H9 (cell line): ENCODE results near the gene ATRIP. TPM values are rescaled to one million over a fixed set of nuclear protein-coding genes. Genes with fewer than 3 reads are reported as not detected.

ENCODE experiments used
- DNase-seq: peaks from one replicate; pipeline ENCODE4 v3.0.0-alpha.2; 2017
- H2AFZ ChIP-seq: one replicate; pipeline ENCODE4 v1.6.1; 2013; ENCODE audit warnings: mild to moderate bottlenecking, low read length, control low read depth, moderate library complexity
- H2AK5ac ChIP-seq: 2 replicates; pipeline ENCODE4 v1.6.1; 2013; ENCODE audit warnings: low read length, control low read depth, mixed read lengths; ENCODE audit not compliant: insufficient read length
- H2BK120ac ChIP-seq: one replicate; pipeline ENCODE4 v1.6.1; 2013; ENCODE audit warnings: low read depth, mild to moderate bottlenecking, low read length, control low read depth, inconsistent platforms; ENCODE audit not compliant: poor library complexity, severe bottlenecking
- H2BK12ac ChIP-seq: 2 replicates; pipeline ENCODE4 v1.6.1; 2013; ENCODE audit warnings: low read length, control low read depth, mixed read lengths, low read depth; ENCODE audit not compliant: insufficient read length
- H2BK15ac ChIP-seq: 2 replicates; pipeline ENCODE4 v1.6.1; 2013; ENCODE audit warnings: low read depth, low read length, control low read depth
- H2BK20ac ChIP-seq: one replicate; pipeline ENCODE4 v1.6.1; 2013; ENCODE audit warnings: low read depth, mild to moderate bottlenecking, low read length, control low read depth, inconsistent platforms; ENCODE audit not compliant: poor library complexity, severe bottlenecking
- H2BK5ac ChIP-seq: 2 replicates; pipeline ENCODE4 v1.6.1; 2013; ENCODE audit warnings: low read length, control low read depth, mixed read lengths; ENCODE audit not compliant: insufficient read length
- H3K14ac ChIP-seq: 2 replicates; pipeline ENCODE4 v1.6.1; 2013; ENCODE audit warnings: low read length, control low read depth; ENCODE audit not compliant: insufficient read depth
- H3K18ac ChIP-seq: 2 replicates; pipeline ENCODE4 v1.6.1; 2013; ENCODE audit warnings: low read depth, mild to moderate bottlenecking, mixed read lengths, low read length, control low read depth; ENCODE audit not compliant: insufficient read length
- H3K23ac ChIP-seq: 2 replicates; pipeline ENCODE4 v1.6.1; 2013; ENCODE audit warnings: low read length, control low read depth, mixed read lengths, low read depth; ENCODE audit not compliant: insufficient read length
- H3K23me2 ChIP-seq: 2 replicates; pipeline ENCODE4 v1.6.1; 2013; ENCODE audit warnings: low read depth, mild to moderate bottlenecking, mixed read lengths, low read length, control low read depth; ENCODE audit not compliant: insufficient read length, poor library complexity, severe bottlenecking
- H3K27ac ChIP-seq: 2 replicates; pipeline ENCODE4 v1.5.1; 2013; ENCODE audit warnings: low read length, control low read depth, mixed read lengths, low read depth; ENCODE audit not compliant: insufficient read length
- H3K27me3 ChIP-seq: 2 replicates; pipeline ENCODE4 v1.6.1; 2013; ENCODE audit warnings: low read length, control low read depth, inconsistent platforms; ENCODE audit not compliant: insufficient read depth
- H3K4ac ChIP-seq: 2 replicates; pipeline ENCODE4 v1.6.1; 2013; ENCODE audit warnings: low read depth, mild to moderate bottlenecking, control low read depth, inconsistent platforms, low read length, moderate library complexity
- H3K4me1 ChIP-seq: 2 replicates; pipeline ENCODE4 v1.6.1; 2013; ENCODE audit warnings: low read length, control low read depth, inconsistent platforms; ENCODE audit not compliant: insufficient read depth
- H3K4me2 ChIP-seq: 2 replicates; pipeline ENCODE4 v1.6.1; 2013; ENCODE audit warnings: low read length, control low read depth, mixed read lengths; ENCODE audit not compliant: insufficient read length, insufficient read depth
- H3K56ac ChIP-seq: 2 replicates; pipeline ENCODE4 v1.6.1; 2013; ENCODE audit warnings: low read depth, mild to moderate bottlenecking, mixed read lengths, low read length, control low read depth; ENCODE audit not compliant: insufficient read length
- H3K79me1 ChIP-seq: 2 replicates; pipeline ENCODE4 v1.6.1; 2013; ENCODE audit warnings: low read depth, mild to moderate bottlenecking, moderate library complexity, low read length, control low read depth, inconsistent platforms; ENCODE audit not compliant: insufficient read depth, poor library complexity, severe bottlenecking
- H3K79me2 ChIP-seq: 2 replicates; pipeline ENCODE4 v1.6.1; 2013; ENCODE audit warnings: low read length, control low read depth, inconsistent platforms; ENCODE audit not compliant: insufficient read depth
- H3K9ac ChIP-seq: 2 replicates; pipeline ENCODE4 v1.6.1; 2013; ENCODE audit warnings: low read length, control low read depth, mixed read lengths; ENCODE audit not compliant: insufficient read length; ENCODE audit errors: extremely low read depth
- H3K9me3 ChIP-seq: one replicate; pipeline ENCODE4 v1.6.1; 2013; ENCODE audit warnings: low read depth, low read length, inconsistent platforms; ENCODE audit not compliant: control insufficient read depth
- H3T11ph ChIP-seq: one replicate; pipeline ENCODE4 v1.6.1; 2013; ENCODE audit warnings: mild to moderate bottlenecking, low read length, control low read depth, inconsistent platforms
- H4K20me1 ChIP-seq: one replicate; pipeline ENCODE4 v1.6.1; 2013; ENCODE audit not compliant: control insufficient read depth, insufficient read length, insufficient read depth
- H4K5ac ChIP-seq: 2 replicates; pipeline ENCODE4 v1.6.1; 2013; ENCODE audit warnings: low read depth, mild to moderate bottlenecking, mixed read lengths, low read length, control low read depth; ENCODE audit not compliant: insufficient read length
- H4K8ac ChIP-seq: replicated peaks from 2 replicates; pipeline ENCODE4 v1.6.1; 2013; ENCODE audit warnings: low read length, control low read depth, mixed read lengths, low read depth; ENCODE audit not compliant: insufficient read length
- H4K91ac ChIP-seq: 2 replicates; pipeline ENCODE4 v1.6.1; 2013; ENCODE audit warnings: low read depth, mild to moderate bottlenecking, moderate library complexity, mixed read lengths, low read length, control low read depth; ENCODE audit not compliant: insufficient read length
- H3K27ac Mint-ChIP-seq, 3 experiments: 2 replicates in 2 of 3; 3 replicates in 1 of 3; pipeline ENCODE4 v1.8.0; 2020 to 2021; ENCODE audit warnings: mixed read lengths in 3 of 3, mild to moderate bottlenecking in 1 of 3, moderate library complexity in 1 of 3
- H3K27me3 Mint-ChIP-seq: 2 replicates; pipeline ENCODE4 v1.8.0; 2021; ENCODE audit warnings: low read depth, mild to moderate bottlenecking, moderate library complexity, mixed read lengths
- H3K36me3 Mint-ChIP-seq, 3 experiments: 2 replicates in 2 of 3; 3 replicates in 1 of 3; pipeline ENCODE4 v1.8.0; 2020 to 2021; ENCODE audit warnings: low read depth in 3 of 3, mixed read lengths in 3 of 3; ENCODE audit not compliant: insufficient read depth in 1 of 3
- H3K4me1 Mint-ChIP-seq, 2 experiments: 2 replicates each; pipeline ENCODE4 v1.8.0; 2020; ENCODE audit warnings: mixed read lengths in 2 of 2
- H3K4me3 Mint-ChIP-seq, 2 experiments: 2 replicates in 1 of 2; 3 replicates in 1 of 2; pipeline ENCODE4 v1.8.0; 2020 to 2021; ENCODE audit warnings: mild to moderate bottlenecking in 2 of 2, mixed read lengths in 2 of 2, moderate library complexity in 1 of 2
- H3K9me3 Mint-ChIP-seq, 2 experiments: 2 replicates in 1 of 2; 3 replicates in 1 of 2; pipeline ENCODE4 v1.8.0; 2020; ENCODE audit warnings: mild to moderate bottlenecking in 2 of 2, mixed read lengths in 2 of 2, moderate library complexity in 1 of 2
- WGBS: extraction: QIAGEN DNeasy Blood & Tissue Kit; methylation state at CpG from one replicate; pipeline ENCODE4 v1.1.7; 2013; ENCODE audit warnings: missing lambda C conversion rate, low lambda C conversion rate, mixed read lengths; ENCODE audit not compliant: insufficient read length; ENCODE audit errors: extremely low coverage; 5-methylcytosine and 5-hydroxymethylcytosine counted together
- total RNA-seq: library from RNA; stranded (reverse); gene quantifications from 2 replicates; pipeline ENCODE4 v1.2.1, GENCODE V29; 2021
- TF ChIP-seq, protein P1 (sequence below): fragments of 200-600 bp; sonication (generic); conservative IDR thresholded peaks from 3 replicates; pipeline ENCODE4 v1.8.0; 2021; ENCODE audit warnings: antibody characterized with exemption, mild to moderate bottlenecking

The ATRIP gene
- total RNA-seq, 1 experiment from 2014 or later = 16.3 TPM

DNA sequence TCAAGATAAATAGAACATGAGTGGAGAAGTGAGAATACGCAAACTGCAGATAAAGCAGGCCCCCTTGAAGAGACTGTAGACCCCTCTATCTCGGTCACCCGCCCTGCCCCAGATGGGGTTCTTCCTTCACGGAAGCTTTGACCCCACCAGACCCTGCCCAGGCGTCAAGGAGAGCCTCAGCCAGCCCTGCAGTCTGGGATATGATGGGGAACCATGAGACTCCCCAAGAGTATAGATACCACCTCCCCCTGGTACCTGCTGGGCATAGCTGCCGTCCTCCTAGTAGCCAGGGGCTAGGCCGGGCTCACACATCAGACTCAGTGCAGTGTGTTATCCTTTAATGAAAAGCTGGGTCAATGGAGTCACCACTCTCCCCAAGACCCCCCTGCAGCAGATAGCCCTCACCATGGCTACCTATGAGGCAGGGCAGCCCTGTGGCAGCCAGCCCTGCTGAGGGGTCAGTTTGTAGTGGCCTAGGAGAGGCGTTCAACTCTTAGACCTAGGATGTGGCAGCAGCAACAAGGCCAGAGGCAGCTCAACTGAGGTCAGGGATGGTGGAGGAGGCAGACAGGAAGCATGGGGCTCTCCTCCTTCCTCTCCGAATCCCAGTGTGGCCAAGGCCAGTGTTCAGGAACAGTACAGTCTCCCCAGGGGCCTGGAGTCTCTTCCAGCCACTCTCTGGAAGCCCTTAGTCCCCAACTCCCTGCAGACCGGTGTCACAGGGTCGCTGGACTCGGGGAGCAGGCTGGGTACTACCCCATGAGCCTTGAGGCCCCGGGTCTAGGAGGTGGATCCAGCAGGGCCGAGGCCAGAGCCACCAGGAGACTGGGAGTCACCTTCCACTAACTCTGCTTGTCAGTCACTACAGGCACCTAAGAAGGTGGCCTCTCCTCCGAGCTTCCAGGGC, 42.8 kb upstream of the ATRIP start:
- Histone ChIP-seq H4K5ac (no peak overlapping the region), H3K4me1 (0 out of 2 replicates have a peak, but pooled peaks cover 2% of the 10 kb centered on the region), H4K91ac (no peak overlapping the region), H3K14ac (no peak overlapping the region), H3K4ac (no peak overlapping the region), H2BK20ac (no peak overlapping the region), H2BK5ac (no peak overlapping the region), H3K9me3 (no peaks in the 10 kb centered on the region), H3K23me2 (no peaks in the 10 kb centered on the region), H3K79me2 (no peaks in the 10 kb centered on the region), H4K20me1 (no peaks in the 10 kb centered on the region), H3K18ac (no peak overlapping the region), H3K27ac (no peak overlapping the region), H3K27me3 (no peaks in the 10 kb centered on the region), H2BK120ac (no peak overlapping the region), H2BK15ac (no peak overlapping the region), H4K8ac (no peak overlapping the region), H3K4me2 (no peak overlapping the region), H3K9ac (no peak overlapping the region), H2AFZ (no peak overlapping the region), H3K23ac (no peak overlapping the region), H2BK12ac (no peak overlapping the region), H2AK5ac (no peak overlapping the region), H3T11ph (no peak overlapping the region), H3K79me1 (no peaks in the 10 kb centered on the region), H3K56ac (no peak overlapping the region)
- Mint-ChIP-seq H3K4me1 (peaks cover 7 to 8% of the 10 kb centered on the region in 2 experiments), H3K36me3 (peaks cover 39 to 77% (median 59%) of the 10 kb centered on the region in 3 experiments), H3K4me3 (no peak overlapping the region), H3K27me3 (no peaks in the 10 kb centered on the region; the same call in none of the 2 replicates), H3K9me3 (no peaks in the 10 kb centered on the region), H3K27ac (no peak overlapping the region; a peak in 1 of 7 replicates)
- WGBS = no CpG with 5 or more reads among the region's 15 CpGs
- DNase-seq = no peak
- TF ChIP-seq, protein P1, sequence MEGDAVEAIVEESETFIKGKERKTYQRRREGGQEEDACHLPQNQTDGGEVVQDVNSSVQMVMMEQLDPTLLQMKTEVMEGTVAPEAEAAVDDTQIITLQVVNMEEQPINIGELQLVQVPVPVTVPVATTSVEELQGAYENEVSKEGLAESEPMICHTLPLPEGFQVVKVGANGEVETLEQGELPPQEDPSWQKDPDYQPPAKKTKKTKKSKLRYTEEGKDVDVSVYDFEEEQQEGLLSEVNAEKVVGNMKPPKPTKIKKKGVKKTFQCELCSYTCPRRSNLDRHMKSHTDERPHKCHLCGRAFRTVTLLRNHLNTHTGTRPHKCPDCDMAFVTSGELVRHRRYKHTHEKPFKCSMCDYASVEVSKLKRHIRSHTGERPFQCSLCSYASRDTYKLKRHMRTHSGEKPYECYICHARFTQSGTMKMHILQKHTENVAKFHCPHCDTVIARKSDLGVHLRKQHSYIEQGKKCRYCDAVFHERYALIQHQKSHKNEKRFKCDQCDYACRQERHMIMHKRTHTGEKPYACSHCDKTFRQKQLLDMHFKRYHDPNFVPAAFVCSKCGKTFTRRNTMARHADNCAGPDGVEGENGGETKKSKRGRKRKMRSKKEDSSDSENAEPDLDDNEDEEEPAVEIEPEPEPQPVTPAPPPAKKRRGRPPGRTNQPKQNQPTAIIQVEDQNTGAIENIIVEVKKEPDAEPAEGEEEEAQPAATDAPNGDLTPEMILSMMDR = no peak
